ENCODE data around the gene IDUA.

The IDUA gene

DNA sequence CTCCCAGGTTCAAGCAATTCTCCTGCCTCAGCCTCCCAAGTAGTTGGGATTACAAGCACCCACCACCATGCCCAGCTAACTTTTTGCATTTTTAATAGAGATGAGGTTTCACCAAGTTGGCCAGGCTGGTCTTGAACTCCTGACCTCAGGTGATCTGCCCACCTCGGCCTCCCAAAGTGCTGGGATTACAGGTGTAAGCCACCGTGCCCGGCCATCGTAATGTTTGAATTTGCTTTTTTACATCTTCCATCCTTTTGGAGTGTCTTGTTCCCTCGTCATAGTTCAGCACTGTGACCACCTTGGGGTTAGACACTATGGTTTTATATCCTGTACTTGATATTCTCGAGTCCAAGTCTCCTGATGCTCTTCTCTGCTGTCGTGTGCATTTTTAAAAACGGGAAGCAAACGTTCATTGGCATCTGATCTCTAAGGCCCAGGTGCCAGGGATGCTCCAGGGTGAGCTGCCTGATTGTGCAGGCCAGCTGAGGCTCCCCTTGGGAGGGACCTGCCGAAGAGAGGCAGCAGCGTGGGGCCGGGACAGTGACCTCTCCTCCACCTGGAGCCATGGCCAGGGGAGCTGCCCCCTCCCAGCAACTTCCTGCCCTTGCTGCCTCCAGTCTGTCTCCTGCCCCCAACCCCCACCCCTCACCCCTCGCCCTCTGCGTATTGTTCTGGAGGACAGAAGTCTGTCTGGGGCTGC lies 30.2 kb upstream of the IDUA start:
- no peak for DNase-seq (ENCODE audit: low read depth)

DNA sequence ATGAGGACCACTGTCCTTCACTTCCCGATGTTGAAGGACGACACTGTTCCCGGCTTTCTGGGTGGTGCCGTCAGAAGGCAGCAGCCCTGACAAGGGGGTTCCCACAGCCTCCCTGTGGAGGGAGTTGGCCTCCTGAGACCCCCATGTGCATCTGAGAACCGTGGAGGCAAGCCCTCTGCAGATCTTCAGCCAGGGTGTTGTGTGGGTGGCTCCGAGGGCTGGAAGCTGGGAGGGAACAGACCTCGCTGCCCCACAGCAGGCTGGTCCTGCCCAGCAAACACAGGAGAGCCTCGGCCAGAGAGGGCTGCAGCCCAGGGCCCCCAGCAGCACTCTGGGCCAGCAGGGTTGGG lies 29.6 kb upstream of the IDUA start:
- no peak for DNase-seq (ENCODE audit: low read depth)

- DNase-seq (ENCODE audit: low read depth): no peak
These were observed 29.1 kb upstream of the IDUA start for GRCh38 chr4:957581-958313.

- no peak for DNase-seq (ENCODE audit: low read depth)
These were observed 28.6 kb upstream of the IDUA start for GRCh38 chr4:958314-958665.

- no peak for DNase-seq (ENCODE audit: low read depth)
These were observed 28.0 kb upstream of the IDUA start for GRCh38 chr4:958696-959337.

DNA sequence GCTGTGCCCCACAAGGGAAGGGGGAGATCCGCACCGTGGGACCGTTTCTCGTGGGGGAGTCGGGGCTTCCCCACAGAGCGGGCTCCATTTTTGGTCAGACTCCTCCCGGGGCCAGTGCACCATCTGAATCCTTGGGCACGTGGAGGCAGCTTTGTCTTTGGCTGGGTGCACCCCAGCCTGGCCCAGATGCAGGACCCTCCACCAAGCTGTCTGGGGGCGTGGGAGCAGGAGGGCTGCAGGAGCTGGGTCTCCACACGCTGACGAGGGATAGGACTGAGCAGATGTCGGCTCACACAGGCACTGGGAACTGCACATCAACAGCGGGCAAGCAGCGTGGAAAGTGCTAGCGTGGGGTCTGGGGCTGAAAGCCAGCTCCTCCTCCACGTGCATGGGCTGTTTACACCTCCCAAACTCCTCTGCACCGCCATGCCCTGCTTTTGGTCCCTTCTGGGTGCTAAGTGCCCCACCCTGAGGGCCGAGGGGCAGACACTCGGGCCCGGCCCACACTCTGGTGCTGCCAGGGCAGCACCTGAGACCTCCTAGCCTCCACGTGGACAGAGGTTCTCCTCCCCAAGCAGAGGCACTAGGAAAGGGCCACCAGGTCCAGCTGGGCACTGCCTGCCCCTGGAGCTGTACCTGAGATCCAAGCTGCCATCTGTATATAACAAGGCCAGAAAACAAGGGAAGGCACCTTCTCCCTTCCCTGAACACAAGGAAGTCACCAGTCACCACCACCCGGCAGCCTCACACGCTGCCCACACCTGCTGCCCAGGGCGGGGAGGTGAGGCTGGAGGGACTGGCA lies 27.3 kb upstream of the IDUA start:
- no peak for DNase-seq (ENCODE audit: low read depth)

DNA sequence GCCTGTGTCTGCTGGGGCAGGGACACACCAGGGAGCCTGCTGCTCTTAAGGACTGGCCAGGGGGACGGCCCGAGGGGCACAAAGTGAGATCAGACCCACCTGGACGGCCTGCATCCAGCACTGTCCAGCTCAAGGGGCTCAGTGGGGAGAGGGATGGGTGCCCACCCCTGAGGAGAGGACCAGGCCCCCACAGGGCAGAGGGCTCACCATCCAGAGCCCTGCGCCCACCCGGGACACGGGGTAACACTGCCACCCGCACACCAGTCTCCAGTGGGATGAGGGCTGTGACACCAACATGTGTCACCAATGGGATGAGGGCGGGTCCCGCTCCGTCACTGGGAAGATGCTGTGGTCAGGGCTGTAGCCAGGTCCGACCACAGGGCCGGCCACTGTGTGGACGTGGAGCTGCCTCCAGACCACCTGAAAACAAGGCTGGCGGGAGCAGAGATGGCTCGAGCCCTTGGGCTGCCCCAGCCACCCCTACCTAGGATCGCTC lies 26.7 kb upstream of the IDUA start:
- no peak for DNase-seq (ENCODE audit: low read depth)

DNA sequence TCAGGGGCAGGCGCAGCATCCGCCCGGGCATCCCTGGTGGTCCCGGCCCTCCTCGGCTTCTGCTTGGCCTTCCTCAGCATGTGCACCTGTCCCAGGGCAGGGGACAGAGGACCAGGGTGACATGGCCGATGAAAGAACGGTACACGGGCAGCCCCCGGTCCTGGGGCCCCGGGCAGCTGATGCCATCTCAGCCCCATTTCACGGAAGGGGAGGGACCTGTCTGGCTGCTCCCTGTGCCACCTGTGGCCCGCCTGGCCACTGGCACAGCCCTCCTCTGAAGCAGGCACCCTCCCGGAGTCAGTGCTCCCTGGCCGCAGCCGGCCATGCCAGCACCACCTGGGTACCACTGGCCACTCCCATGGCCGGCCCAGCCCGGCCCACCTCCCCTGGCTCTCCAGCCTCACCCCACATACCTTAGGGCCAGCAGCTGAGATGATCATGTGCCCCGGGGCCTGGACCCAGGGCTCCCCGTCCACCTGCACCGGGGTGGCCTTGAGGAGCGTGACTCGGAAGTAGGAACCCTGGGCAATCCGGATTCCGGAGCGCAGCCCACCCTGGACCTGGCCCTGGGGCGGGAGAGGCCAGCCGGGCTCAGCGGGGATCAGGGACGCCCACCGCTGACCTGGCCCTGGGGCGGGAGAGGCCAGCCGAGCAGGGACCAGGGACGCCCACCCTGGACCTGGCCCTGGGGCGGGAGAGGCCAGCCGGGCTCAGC lies 26.1 kb upstream of the IDUA start:
- DNase-seq (ENCODE audit: low read depth): no peak

GRCh38 chr4:961351-962230 lies 25.3 kb upstream of the IDUA start:
- DNase-seq (ENCODE audit: low read depth): no peak

DNA sequence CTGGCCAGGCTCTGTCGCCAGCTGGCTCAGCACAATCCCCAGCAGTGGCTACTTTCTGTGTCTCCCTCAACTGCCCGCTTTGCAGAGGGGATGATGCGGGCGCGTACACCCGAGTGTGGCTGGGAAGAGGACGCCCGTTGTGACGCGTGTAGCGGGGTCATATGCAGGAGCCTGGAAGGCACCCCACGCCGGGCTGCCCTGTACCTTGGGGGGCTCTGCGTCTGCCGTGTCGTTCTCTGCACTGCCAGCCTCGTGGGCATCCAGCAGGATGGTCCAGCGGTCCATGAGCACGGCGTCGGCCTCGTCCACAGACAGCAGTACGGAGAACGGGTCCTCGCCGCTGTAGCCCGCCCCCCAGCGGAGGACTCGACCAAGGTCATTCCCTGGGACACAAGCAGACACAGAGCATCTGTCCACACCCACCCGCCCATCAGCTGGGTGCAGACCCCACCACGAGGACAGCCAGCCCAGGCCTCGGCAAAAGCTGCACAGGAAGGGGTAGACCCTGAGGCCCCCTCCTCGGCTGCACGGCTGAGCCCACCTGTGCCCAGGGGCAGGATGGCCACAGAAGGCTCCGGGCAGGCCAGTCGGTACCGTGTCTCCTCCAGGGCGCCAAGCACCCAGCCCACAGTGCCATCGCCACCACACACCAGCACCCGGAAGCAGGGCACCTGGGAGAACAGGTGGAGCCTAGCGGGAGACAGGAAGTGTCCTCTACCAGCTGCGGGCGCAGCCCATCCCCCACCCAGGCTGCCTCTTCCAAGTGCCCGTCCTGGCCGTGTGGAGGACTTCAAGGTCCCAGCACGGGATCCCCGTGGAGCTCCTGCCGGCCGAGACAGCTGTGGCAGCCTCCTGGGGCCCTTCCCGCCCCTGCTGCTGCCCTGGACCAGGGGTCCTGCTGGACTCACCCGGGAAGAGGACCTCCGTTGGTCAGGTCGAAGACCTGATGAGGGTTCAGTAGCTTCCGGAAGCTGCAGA lies 24.3 kb upstream of the IDUA start:
- no peak for DNase-seq (ENCODE audit: low read depth)

- DNase-seq (ENCODE audit: low read depth): no peak
These were observed 23.3 kb upstream of the IDUA start for GRCh38 chr4:963276-964225.

- no peak for DNase-seq (ENCODE audit: low read depth)
These were observed 22.4 kb upstream of the IDUA start for GRCh38 chr4:964346-965025.

DNA sequence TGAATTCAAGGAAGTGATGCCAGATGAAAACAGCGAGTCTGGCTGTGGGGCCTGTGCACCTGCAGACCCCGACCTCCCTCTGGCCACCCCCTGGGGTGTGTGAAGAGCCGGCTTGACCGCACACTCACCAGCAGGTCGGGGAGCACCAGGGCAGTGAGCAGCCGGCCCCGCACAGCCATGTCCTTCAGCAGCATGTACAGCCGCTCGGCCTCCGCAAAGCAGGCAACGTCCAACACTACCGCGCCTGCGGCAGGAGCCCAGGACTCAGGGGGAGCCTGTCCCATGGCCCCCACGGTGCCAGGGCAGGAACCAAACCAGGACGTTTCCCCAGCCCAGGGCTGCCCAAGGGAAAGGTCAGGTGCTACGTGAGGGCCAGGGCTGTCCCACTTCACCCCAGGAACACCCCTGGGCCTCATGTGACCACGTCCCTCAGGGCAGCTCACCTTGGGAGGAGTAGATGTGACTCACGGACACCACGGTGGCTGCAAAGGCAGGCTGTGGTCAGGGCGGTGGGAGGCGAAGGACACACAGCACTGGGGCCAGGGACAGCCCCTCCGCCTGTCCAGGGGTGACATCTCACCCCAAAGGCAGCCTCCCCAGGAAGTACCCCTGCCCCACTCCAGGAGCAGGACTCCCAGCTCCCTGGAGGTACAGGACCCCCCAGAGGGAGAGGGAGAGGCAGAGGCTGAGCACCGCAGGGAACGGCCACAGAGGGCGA lies 21.6 kb upstream of the IDUA start:
- no peak for DNase-seq (ENCODE audit: low read depth)

DNA sequence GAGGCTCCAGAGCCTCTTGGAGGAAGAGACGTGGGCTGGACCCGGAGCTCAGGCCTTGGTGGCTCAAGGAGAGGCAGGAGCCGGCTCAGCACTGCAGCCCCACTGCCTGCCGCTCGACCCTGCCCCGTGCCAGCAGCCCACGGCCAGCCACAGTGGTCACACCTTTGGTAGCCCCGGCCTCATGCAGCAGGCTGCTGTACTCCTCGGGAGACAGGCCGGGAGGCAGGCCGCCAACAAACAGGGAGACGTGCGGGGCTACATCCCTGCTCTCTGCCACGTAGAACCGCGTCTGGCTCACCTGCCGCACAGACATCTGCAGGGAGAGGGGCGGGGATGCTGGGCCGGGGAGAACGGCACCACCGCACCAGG lies 21.1 kb upstream of the IDUA start:
- DNase-seq (ENCODE audit: low read depth): no peak

GRCh38 chr4:966266-967112 lies 20.4 kb upstream of the IDUA start:
- no peak for DNase-seq (ENCODE audit: low read depth)

Measured in activated T-helper 9 cell treated with anti-CD3 and anti-CD28 coated beads, Interleukin-2, amount 50 U/mL, for 16 hours (primary cell).